A549 (cell line): ENCODE results near the gene DNAJC10.

Source experiments
- BCL3 ChIP-seq: fragments of >200 bp; sonication (Bioruptor Twin); formaldehyde crosslinking; IDR thresholded peaks from 3 replicates; pipeline ENCODE4 v1.6.1; 2016
- BHLHE40 ChIP-seq: IDR thresholded peaks from 2 replicates; pipeline ENCODE4 v1.6.1; 2012; ENCODE audit warnings: low read depth, low read length, inconsistent platforms
- CHD2 ChIP-seq: fragments of 150-350 bp; IDR thresholded peaks from 2 replicates; pipeline ENCODE4 v1.6.1; 2014; ENCODE audit warnings: low read length; ENCODE audit not compliant: partially characterized antibody
- CHD4 ChIP-seq: fragments of 200-600 bp; sonication (generic); IDR thresholded peaks from 2 replicates; pipeline ENCODE4 v1.6.1; 2016; ENCODE audit warnings: antibody characterized with exemption, mild to moderate bottlenecking, borderline replicate concordance
- E2F6 ChIP-seq: IDR thresholded peaks from 2 replicates; pipeline ENCODE4 v1.6.1; 2012; ENCODE audit warnings: low read depth, borderline replicate concordance
- FOSL2 ChIP-seq, 2 experiments: fragments of 450-650 bp in 1 of 2; fragments of >200 bp in 1 of 2; sonication (Bioruptor Twin) in 1 of 2; formaldehyde crosslinking; IDR thresholded peaks; 2 replicates each; pipeline versions ENCODE4 v1.5.0 to v1.6.1; 2016 to 2020; ENCODE audit warnings: mild to moderate bottlenecking in 1 of 2, moderate library complexity in 1 of 2
- HOXB13 ChIP-seq: fragments of 250-450 bp; sonication (Bioruptor Pico); IDR thresholded peaks from 2 replicates; pipeline ENCODE4 v1.5.0; 2020; ENCODE audit warnings: low read depth, mild to moderate bottlenecking, moderate library complexity
- MAZ ChIP-seq: fragments of 150-350 bp; IDR thresholded peaks from 2 replicates; pipeline ENCODE4 v1.6.1; 2014; ENCODE audit warnings: antibody characterized with exemption, low read depth, low read length, borderline replicate concordance
- POLR2A ChIP-seq: IDR thresholded peaks from 2 replicates; pipeline ENCODE4 v1.6.1; 2012; ENCODE audit warnings: mild to moderate bottlenecking, low read length
- RAD21 ChIP-seq, 2 experiments: fragments of >200 bp in 1 of 2; sonication (Bioruptor Twin) in 1 of 2; formaldehyde crosslinking in 1 of 2; IDR thresholded peaks in 1 of 2; conservative IDR thresholded peaks in 1 of 2; 2 replicates in 1 of 2; 3 replicates in 1 of 2; pipeline ENCODE4 v1.6.1; 2012 to 2018; ENCODE audit warnings: inconsistent platforms in 1 of 2
- TF ChIP-seq, protein P1 (sequence below): fragments of >200 bp; sonication (Bioruptor Twin); formaldehyde crosslinking; IDR thresholded peaks from 3 replicates; pipeline ENCODE4 v1.5.1; 2016

DNA sequence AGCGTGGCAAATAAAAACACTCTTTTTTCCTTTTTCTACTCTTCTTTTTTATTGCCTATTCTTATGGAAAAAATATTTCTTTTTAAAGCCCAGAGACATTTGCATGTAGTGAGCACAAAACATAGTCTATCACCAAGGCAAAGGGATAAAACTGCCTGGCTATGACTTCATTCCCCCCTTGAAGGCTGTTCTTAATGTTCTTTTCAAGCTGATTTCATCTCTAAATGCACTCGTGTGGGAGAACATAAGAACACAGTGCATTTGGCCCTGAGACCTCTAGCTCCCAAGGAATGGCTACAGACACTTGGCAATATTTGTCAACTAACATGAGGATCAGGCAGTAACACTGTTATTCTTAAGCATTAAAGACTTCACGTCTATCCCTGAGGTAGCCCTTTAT is 17.4 kb upstream of the DNAJC10 start:
- TF ChIP-seq POLR2A (no peak), FOSL2 (IDR thresholded peaks at IDR 0.05) (no peak), FOSL2 (CRISPR knock-in tag; IDR thresholded peaks at IDR 0.05) (no peak), CHD2 (no peak), HOXB13 (CRISPR knock-in tag) (no peak), BCL3 (no peak), BHLHE40 (no peak), E2F6 (no peak), MAZ (no peak), CHD4 (no peak), RAD21 (conservative IDR thresholded peaks at IDR 0.05 in 1 of 2, IDR thresholded peaks at IDR 0.05 in 1 of 2) (no peak)
- TF ChIP-seq, protein P1, sequence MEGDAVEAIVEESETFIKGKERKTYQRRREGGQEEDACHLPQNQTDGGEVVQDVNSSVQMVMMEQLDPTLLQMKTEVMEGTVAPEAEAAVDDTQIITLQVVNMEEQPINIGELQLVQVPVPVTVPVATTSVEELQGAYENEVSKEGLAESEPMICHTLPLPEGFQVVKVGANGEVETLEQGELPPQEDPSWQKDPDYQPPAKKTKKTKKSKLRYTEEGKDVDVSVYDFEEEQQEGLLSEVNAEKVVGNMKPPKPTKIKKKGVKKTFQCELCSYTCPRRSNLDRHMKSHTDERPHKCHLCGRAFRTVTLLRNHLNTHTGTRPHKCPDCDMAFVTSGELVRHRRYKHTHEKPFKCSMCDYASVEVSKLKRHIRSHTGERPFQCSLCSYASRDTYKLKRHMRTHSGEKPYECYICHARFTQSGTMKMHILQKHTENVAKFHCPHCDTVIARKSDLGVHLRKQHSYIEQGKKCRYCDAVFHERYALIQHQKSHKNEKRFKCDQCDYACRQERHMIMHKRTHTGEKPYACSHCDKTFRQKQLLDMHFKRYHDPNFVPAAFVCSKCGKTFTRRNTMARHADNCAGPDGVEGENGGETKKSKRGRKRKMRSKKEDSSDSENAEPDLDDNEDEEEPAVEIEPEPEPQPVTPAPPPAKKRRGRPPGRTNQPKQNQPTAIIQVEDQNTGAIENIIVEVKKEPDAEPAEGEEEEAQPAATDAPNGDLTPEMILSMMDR: no peak
